Uterus (tissue), 2 donors: ENCODE results near the gene TMEM205.

Experiments
- POLR2A ChIP-seq, 2 donors: fragments of 450-650 bp; IDR thresholded peaks; one replicate each; pipeline ENCODE4 v1.6.1; 2016; ENCODE audit warnings: antibody characterized with exemption in 2 of 2, mild to moderate bottlenecking in 1 of 2, moderate library complexity in 1 of 2
- TF ChIP-seq, protein P1 (sequence below), 4 experiments: fragments of 200-600 bp in 2 of 4; fragments of 450-650 bp in 2 of 4; sonication (generic) in 2 of 4; IDR thresholded peaks; one replicate each; pipeline ENCODE4 v1.5.1; 2016 to 2019; ENCODE audit warnings: antibody characterized with exemption in 4 of 4, mild to moderate bottlenecking in 2 of 4, moderate library complexity in 1 of 4

DNA sequence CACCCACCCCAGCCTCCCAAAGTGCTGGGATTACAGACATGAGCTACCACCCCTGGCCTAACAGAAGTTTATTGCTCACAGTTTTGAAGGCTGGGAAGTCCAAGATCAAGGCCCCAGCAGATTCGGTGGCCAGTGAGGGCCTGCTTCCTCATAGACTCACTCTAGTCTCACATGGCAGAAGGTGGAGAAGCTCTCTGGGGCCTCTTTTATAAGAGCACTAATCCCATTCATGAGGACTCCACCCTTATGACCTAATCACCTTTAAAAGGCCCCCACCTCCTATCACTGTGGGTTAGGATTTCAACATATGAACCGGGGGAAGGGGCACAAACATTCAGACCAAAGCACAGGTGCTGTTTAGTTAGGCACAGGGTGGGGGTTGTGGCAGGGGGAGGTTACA is 21.5 kb upstream of the TMEM205 start:
- TF ChIP-seq, protein P1, sequence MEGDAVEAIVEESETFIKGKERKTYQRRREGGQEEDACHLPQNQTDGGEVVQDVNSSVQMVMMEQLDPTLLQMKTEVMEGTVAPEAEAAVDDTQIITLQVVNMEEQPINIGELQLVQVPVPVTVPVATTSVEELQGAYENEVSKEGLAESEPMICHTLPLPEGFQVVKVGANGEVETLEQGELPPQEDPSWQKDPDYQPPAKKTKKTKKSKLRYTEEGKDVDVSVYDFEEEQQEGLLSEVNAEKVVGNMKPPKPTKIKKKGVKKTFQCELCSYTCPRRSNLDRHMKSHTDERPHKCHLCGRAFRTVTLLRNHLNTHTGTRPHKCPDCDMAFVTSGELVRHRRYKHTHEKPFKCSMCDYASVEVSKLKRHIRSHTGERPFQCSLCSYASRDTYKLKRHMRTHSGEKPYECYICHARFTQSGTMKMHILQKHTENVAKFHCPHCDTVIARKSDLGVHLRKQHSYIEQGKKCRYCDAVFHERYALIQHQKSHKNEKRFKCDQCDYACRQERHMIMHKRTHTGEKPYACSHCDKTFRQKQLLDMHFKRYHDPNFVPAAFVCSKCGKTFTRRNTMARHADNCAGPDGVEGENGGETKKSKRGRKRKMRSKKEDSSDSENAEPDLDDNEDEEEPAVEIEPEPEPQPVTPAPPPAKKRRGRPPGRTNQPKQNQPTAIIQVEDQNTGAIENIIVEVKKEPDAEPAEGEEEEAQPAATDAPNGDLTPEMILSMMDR (IDR thresholded peaks at IDR 0.05) = no peak
- TF ChIP-seq POLR2A (IDR thresholded peaks at IDR 0.05) = no peak
